Stomach (tissue), 4 donors: ENCODE results near the gene ANKRD11.

ENCODE experiments used
- CTCF ChIP-seq, 7 experiments: fragments of 450-650 bp in 4 of 7; fragments of 200-600 bp in 3 of 7; sonication (generic) in 3 of 7; IDR thresholded peaks; one replicate each; pipeline ENCODE4 v1.5.1; 2016 to 2019; ENCODE audit warnings: antibody characterized with exemption in 7 of 7, control low read depth in 2 of 7, mild to moderate bottlenecking in 1 of 7
- EP300 ChIP-seq: sonication (generic); formaldehyde crosslinking; IDR thresholded peaks from one replicate; pipeline ENCODE4 v1.6.1; 2017; ENCODE audit warnings: antibody characterized with exemption
- POLR2A ChIP-seq, 4 donors: fragments of 450-650 bp; IDR thresholded peaks; one replicate each; pipeline ENCODE4 v1.6.1; 2016; ENCODE audit warnings: antibody characterized with exemption in 4 of 4, control low read depth in 2 of 4, mild to moderate bottlenecking in 1 of 4, moderate library complexity in 1 of 4
- POLR2AphosphoS5 ChIP-seq, 3 donors: sonication (generic); formaldehyde crosslinking; IDR thresholded peaks; one replicate each; pipeline ENCODE4 v1.6.1; 2016; ENCODE audit warnings: antibody characterized with exemption in 3 of 3

- TF ChIP-seq POLR2A (IDR thresholded peaks at IDR 0.05) = no peak
- no peak for TF ChIP-seq CTCF (IDR thresholded peaks at IDR 0.05)
- TF ChIP-seq POLR2AphosphoS5 (IDR thresholded peaks at IDR 0.05) = peak in 2 of 3 donors; percentile 40 to 52
- TF ChIP-seq EP300 = no peak
Measured at GRCh38 chr16:89376812-89377452, 113.4 kb downstream of the ANKRD11 start.
